ENCODE measurements around the gene CUEDC1.
A peak's percentile ranks its signal among the peaks of the same experiment; 100 is the strongest.

Gene CUEDC1

DNA sequence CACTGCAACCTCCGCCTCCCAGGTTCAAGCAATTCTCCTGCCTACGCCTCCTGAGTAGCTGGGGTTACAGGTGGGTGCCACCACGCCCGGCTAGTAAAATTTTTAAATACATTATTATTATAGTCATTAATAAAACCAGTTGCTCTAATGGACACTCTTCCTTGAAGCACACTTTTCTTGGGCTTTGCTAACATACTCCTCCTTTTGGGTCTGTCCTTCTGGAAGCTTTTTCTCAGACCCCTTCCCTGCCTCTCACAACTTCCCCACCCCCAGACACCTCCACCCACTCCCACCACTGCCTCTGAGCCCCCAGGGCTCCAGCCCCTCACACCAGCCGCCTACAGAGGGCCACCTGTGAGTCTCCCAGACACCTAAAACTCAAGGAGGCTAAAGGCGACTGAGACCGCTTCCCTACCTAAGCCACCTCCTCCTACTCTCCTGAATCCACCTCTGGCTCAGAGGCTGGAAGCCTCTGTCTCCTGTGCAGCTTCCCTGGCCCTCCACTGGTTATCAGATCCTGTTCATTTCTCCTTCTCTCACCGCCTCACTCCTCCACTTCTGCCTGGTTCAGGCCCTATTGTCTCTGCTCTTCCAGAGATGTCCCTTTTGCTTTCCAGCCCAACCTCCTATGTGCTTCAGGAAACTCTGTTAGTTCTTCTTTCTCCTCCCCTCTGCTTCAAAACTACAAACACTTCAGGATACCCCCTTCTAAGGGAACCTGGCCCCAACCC lies 2.1 kb upstream of the CUEDC1 start:
- no peak for DNase-seq

DNA sequence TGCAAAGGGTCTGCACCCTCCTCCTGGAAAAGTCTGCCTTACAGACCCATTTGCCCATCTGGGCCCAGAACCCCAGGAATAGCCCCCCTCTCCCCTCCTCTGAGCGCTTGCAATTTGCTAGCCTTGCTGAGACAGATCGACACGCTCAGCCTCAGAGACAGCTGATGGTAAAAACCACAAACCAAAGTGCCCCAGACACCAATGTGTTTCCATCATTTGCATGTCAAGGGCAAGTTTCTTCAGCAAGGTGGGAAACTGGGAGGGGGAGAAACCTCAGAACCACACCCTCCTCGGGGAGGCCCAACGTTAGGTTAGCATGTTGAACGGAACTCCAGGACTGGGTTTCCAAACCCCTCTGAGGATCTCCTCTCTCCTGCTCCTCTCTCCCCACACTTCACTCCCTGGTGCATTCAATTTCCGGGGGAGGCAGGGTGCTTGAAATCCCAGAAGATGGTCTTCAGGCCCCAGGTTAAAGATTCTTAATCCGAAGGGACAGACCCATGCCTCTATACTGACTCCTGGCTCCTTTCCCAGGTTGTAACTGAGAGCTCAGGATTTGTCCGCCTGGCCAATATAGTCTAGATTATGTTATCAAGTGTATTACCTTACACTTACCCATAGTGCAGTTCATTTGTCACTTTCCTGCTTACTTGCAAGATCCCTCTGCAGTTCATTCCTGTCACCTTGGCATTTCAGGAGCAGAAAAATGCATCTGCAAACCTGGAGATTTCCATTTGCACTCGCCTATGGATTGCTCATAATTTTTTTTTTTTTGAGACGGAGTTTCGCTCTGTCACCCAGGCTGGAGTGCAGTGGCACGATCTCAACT lies 1.3 kb upstream of the CUEDC1 start:
- no peak for DNase-seq

DNA sequence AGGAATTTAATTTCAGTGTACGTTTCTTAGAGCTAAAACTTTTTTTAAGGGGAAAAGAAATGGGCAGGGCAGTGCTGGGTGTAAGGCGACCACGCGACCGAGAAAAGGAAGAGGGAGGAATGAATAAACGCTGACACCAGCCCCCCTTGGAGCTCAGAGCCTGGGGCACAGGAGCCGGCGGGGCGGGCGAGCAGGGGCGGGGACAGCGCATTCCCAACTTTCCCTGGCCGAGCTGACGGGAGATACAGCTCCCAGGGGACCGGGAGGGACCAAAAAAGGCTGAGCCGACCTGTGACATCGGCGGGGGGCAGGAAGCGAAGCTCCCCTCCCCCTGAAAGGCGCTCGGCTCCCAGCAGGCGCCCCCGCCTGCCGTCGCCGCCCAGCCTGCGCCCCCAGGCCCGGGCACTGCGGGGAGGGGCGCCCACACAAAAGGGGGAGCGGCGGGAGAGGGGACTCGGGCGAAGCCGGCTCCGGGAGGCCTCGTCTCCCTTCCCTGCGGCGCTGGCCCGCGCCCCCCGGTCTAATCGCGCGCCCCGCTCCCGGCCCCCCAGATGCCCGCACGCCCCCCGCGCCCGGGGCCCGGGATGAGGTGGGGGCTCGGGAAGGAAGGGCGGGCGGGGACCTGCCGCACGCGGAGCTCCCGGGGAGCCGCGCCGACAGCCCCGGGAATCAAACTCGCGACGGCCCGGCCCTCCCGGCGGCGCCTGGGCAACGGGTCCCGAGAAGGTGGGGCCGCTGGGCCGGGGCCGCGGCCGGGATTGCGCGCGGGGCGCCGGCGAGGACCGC lies 622 bp downstream of the CUEDC1 start:
- peak; percentile 87 for DNase-seq

DNA sequence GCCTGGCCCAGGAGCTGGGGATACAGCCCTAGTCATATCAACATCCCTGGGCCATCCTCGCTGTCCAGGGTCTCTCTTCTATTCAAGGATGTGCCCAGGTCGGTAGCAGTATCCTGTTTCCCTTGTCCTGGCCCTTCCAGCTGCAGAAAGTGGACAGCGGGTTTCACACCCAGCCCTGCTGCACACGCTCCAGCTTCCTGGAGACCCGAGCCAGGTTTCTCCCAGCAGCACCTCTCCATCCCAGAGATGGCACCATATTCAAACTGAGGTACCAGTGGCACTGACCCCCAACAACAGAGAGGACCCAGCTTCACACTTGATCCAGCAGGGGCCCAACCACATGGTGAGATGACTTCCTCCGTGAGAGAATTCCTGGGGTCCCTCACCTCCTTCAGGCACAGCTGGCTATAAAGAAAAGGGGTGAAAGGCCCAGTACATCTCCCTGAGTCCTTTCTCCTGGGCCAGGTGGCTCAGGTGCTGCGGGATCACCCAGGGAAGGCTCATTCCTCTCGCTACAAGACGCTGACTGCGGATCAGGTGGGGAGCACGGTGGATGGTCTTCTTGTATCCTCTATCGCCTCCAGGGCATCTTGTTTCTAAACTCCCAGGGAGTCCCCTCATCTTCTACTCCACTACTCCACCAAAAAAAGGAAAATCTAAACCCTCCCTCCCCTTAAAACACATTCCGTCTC lies 1.4 kb downstream of the CUEDC1 start:
- peak; percentile 24 for DNase-seq

DNA sequence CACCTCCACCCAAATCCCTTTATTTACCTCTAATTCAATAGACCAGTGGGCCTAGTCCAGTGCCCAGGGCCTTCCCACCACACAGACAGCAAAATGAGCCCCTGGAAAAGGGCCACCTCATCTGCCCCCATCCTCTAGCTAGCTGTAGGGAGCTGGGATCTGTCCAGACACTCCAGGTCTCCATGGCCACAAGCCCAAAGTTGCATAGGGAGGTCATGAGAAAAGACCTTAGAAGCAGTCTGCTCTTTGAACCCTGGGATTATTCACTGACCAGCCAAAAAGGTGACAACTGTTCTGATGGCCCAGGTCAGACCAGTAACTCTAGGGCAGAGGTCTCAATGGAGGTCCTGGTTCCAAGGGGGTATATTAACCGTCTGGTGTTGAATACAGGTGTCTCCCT lies 2.0 kb downstream of the CUEDC1 start:
- no peak for DNase-seq

DNA sequence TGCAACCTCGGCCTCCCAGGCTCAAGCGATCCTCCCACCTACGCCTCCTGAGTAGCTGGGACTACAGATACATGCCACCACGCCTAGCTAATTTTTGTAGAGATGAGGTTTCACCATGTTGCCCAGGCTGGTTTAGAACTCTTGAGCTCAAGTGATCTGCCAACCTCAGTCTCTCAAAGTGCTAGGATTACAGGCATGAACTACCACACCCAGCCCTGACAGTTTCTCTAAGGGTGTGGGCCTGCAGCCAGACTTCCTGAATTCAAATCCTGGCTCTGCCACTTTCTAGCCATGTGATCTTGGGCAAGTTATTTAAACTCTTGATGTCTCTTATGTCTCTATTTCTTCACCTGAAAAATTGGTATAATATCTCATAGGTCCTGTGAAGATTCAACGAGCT lies 5.6 kb downstream of the CUEDC1 start:
- DNase-seq: no peak

DNA sequence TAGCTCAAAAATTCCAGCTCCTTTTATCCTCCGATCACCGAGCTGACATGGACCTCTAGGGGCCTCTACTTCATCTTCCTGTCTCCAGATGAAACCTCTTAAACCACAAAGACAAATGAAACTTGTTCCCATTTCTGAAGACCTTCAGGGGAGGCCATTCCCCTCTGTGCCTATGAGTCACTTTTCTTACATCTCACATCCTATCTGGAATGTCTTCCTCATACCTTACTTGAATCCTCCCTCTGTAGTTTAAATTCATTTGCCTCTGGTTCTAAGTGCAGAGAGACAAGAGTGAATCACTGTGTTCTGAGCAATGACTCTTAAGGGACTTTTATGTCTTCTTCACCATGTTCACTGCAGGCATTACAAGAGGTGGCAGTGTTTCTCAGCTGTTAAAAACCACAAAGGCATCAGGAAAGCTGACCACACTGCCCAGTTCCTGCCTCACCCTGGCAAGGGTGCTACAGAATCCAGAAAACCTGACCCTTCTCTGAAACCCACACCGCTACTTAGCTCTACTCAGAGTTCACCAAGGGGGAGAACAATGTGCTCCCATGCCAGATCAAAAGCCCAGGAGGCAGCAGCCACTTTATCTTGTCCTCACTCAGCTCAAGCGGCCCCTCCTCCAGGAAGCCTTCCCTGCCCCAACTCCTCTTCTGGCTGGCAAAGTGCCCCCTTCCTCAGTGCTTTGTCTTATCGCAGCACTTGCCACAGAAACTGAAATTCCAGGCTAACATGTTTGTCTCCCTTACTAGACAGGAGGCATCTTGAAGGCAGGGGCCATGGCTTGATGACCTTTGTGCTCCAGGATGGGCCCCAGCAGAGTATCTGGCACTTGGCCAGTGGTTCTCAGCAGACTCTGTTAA lies 6.4 kb downstream of the CUEDC1 start:
- DNase-seq: no peak

DNA sequence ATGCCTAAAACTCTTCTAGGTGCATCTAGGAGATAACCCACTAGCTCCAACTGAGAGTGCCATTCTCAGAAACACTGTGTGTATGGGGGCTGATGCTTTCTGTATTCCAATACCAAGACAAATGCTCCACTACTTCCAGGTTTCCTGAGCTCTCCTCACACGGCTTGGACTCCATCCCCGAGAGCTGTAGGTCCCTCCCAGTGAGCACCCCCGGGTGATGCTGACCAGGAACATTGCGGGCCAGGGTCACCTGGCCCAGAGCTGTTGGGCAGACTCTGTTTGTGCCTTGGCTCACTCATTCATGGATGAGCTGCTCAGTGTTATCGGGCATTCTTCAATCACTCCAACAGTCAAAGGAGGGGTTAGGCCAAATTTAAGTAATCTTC lies 7.0 kb downstream of the CUEDC1 start:
- DNase-seq: no peak

DNA sequence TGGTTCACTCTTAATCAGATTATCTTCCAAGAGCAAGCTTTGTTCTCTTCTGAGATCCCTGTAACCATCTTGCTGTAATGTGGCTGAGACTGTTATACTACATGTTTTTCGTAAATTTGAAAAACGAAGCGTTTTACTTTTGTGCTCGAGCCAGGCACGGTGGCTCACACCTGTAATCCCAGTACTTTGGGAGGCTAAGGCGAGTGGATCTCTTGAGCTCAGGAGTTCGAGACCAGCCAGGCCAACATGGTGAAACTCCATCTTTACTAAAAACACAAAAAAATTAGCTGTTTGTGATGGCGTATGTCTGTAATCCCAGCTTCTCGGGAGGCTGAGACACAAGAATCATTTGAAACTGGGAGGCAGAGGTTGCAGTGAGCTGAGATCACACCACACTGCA lies 7.8 kb downstream of the CUEDC1 start:
- no peak for DNase-seq

DNA sequence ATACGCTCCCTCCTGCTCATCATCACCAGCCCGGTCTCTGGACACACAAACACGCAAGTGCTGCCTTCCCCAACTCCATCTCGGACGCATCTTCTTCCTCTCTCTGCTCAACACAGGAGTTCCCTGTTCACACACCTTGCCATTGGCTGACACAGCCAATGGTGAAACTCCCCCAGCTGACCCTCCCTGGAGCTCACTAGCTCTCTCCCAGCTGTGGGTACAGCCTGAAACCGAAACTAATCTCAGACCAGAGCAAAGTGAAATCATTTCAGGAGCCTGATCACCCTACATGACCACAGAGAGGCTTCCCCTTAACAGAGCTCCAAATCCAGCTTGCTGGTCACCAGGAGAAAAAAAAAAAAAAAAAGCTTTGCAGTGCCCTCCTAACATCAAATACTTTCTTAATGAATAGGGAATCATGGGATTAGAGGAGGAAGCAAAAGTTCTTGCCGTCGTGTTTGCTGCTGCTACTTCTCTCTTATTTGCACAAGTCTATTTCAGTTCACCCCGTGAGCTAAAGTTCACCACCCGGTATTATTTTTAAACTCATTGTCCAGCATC lies 8.3 kb downstream of the CUEDC1 start:
- DNase-seq: peak; percentile 67

DNA sequence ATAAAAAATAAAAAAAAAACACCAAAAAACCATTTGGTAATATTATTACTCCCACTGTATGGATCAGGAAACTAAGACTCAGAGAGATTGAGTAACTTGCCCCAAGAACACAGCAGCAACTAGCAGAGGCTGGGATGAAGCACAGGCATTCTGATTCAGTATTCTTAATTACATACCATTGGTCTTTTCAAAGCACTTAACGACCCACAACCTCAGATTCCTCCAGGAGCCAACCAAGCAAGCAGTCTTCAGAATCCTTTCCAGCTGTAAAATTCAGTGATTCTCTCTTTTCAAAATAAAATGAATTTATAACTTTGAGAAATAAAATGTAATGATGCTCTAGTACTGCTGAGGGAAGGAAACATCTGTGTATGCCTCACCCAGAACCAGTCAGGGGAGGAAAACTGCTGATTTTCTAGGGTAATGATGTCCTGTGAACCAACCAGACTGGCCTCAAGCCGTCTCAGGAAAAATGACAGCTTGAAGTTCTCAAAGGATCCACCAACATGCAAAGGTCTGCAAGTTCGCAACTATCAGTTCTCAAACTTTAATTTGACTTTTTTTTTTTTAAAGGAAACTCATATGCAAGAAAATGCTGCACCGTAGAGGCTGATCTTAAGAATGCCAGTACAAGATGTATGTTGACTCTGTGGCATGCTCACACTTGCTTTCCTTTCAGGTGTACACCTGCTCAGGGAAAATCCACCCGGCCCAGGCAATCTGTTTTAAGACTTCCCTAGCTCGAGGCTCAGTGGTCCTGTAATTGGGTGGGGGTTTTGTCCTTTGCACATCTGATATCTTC lies 9.0 kb downstream of the CUEDC1 start:
- no peak for DNase-seq

DNA sequence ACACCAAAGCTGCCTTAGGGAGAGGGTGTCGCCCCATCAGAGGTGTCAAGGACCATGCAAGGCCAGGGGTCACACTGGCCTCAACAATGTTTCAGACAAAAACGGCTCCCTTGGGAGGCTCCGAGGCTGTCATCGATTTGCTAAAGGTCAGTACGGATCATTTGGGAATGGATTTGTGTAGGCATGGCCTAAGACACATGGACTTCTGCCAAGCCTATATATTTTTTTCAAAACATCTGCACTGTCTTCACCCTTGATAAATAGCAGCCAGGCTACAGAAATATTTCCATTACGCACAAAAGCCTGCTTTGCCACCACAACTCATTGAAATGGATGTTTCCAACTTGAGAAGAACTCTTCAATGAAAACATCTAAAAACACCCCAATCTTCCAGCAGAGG lies 10.3 kb downstream of the CUEDC1 start:
- no peak for DNase-seq

DNA sequence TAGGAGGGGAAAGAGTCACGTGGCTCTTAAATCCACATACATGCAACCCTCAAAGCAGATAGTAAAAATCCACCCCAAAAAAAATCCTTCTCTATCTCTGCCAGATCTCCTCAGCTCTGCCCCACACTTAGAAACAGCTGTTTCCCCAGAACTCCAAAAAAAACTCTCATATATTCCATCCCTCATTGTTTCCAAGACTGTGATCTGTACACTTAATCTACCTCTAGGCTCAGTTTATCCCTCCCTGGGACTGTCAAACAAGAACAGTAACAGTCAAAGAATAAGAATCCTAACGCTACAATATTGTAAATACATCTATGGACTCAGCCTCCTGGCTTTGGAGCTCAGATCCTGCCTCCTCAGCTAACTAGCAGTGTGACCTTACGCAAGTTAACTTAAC lies 11.6 kb downstream of the CUEDC1 start:
- no peak for DNase-seq

DNA sequence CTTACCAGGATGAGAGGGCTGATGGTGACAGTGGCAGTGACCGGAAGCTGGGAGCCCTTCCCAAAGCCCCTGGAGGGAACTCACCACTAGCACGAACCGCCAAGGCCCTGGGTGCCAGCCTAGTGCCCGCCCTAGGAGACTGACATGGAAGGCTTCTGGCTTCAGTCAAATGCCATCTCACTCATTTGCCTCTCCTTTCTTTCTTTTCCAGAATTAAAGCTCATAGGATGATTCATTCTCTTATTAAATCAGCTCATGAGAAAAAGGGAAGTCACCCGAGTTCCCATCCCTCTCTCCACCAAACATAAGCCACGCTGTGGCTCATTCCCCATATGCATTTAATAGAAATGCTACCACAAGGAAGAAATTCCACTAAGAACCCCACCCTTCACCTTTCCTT lies 12.1 kb downstream of the CUEDC1 start:
- DNase-seq: no peak

DNA sequence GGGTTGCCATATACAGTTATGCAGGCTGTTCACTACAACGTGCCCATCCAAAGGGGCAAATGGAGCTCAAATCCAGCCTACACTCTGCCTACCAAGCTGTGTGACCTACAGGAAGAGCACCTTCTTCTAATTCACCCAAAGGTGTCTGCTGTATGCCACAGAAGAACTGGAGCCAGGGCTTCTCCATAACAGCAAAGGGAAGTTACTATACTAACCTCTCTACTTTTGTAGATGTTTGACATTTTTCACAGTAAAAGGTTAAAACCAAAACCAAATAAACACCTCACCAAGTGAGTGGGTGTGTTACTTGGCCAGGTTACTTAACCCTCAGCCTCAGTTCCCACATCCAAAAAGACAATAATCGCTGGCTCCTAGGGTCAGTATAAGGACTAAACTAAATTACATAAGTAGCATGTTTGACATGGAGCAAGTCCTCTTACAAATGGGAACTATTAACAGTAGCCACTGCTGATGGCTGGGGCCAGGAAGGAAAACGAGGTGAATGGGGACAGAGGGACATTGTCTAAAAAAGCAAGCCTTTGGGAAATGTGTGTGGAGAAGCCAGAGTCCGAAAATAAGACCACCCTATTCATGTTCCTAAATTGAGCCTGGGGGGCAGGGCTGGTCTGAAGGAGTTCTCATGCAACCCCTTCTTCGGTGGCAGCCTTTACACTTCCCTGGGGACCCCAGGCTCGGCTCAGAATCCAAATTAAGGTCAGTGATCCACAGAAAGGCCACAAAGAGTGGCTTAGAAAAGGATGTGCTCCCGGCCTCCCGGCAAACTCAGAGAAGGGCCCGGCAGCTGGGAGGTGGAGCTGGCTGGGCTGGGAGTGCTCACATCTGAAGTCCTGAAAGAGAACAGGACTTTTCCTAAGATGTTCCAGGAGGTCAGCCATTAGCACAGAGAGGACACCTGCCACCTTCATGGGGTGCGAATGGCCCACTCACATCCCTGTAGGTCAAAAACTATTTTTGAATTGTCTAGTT lies 13.5 kb downstream of the CUEDC1 start:
- no peak for DNase-seq

DNA sequence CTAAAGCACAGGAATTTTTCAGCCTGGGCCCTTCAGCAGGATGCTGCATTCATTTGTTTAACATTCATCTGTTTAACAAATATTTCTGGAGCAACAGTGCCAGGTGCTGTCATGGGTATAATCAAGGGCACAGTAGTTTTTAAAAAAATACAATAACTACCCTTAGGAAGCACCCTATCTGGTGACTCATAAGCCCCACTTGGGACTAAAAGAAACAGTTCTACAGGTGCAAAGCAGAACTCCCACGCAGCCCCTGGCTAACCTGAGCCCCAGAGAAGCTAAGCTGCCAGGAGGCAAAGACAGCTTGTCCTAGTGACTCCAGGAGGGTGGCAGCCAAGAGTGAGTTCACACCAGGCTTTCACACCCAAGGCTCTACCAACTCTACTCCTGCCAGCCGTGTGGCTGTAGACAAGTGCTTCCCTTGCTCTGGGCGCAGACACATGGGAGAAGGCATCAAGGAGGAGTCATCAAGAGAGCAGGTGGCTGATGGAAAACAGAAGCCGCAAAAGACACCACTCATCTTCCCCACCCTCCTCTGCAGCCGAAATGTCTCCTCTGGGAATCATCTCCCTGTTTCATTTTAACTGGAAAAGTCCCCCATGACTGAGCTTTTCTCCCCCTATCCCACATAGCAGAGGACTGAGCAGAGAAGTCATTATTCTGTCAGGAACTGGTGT lies 14.4 kb downstream of the CUEDC1 start:
- peak; percentile 40 for DNase-seq

DNA sequence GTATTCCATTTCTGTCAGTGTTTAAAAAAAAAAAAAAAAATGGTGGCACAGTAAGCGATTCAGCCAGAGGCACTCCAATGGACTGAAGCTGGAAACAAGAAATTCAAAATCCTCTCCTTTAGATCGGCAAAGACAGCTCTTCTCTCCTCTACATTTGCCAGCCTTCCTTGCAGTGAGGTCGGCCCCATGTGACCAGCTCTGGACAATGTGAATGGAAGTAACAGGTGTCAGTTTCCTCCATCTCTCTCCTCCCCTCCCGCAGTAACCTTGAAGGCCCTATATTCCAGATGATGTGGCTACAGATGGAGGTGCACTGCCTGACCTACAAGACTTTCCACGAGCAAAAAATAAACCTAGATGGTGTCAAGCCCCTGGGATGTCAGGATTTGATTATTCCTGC lies 15.0 kb downstream of the CUEDC1 start:
- DNase-seq: no peak

DNA sequence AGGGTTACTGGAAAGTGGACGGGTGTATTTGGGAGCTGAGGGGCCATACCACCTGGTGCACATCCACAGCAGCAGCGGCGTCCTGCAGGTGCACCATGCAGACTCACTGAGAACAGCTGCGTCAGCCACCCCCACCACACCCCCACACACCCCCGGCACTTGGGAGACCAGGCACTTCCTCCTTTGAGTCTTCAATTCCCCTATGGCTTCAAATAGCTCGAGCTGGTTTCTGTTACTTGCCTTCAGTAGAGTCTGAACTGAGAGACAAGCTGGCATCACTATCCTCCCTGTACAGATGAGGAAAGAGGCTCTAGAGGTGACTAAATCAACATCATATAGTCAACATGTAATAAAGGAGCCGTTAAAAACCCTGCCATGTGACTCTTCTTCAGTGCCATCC lies 15.4 kb downstream of the CUEDC1 start:
- peak; percentile 74 for DNase-seq

DNA sequence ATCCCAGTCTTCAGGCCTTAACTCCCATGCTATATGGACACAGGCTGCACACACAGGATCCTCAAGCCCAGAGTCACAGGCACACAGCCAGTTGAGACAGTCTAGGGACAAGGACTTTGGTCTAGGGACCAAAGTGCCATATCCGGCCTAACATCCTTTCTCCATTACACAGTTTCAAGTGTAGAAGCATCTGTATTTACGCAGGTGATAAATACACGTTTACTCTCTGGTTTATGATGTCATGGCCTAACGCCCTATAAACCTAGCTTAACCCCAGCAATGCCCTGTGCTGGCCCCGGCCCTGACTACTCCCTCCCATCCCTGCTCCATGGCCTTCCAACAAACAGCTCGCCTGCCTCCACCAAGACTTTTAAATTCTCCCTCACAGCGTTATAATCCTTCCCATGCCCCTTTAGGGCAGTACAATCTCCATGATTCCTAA lies 17.1 kb downstream of the CUEDC1 start:
- no peak for DNase-seq
